Loucy (cell line): ENCODE results near the gene MGP.

ENCODE experiments used
- H2AFZ ChIP-seq: fragments of 200-600 bp; sonication (generic); 2 replicates; pipeline ENCODE4 v1.6.0; 2016; ENCODE audit warnings: antibody characterized with exemption, mild to moderate bottlenecking, low read length, moderate library complexity
- H3F3A ChIP-seq: fragments of 200-600 bp; 2 replicates; pipeline ENCODE4 v1.6.0; 2016; ENCODE audit warnings: antibody characterized with exemption, low read depth, mild to moderate bottlenecking
- H3K27me3 ChIP-seq: fragments of 200-600 bp; sonication (generic); 2 replicates; pipeline ENCODE4 v1.6.1; 2014; ENCODE audit warnings: low read length, mild to moderate bottlenecking; ENCODE audit not compliant: insufficient read depth, poor library complexity, severe bottlenecking
- H3K36me3 ChIP-seq: fragments of 200-600 bp; sonication (generic); 2 replicates; pipeline ENCODE4 v1.6.1; 2016; ENCODE audit warnings: low read length; ENCODE audit not compliant: insufficient read depth
- H3K4me1 ChIP-seq: fragments of 200-600 bp; sonication (generic); 2 replicates; pipeline ENCODE4 v1.5.1; 2014; ENCODE audit warnings: low read length, mild to moderate bottlenecking; ENCODE audit not compliant: insufficient read depth, poor library complexity, severe bottlenecking
- H3K4me2 ChIP-seq: fragments of 200-600 bp; sonication (generic); 2 replicates; pipeline ENCODE4 v1.6.0; 2014; ENCODE audit warnings: antibody characterized with exemption, low read length, low read depth, mild to moderate bottlenecking; ENCODE audit not compliant: poor library complexity, severe bottlenecking
- H3K4me3 ChIP-seq: fragments of 200-600 bp; sonication (generic); 2 replicates; pipeline ENCODE4 v1.5.1; 2014; ENCODE audit warnings: low read length, mild to moderate bottlenecking, mixed read lengths; ENCODE audit not compliant: poor library complexity, severe bottlenecking
- H3K79me2 ChIP-seq: fragments of 200-600 bp; sonication (generic); 2 replicates; pipeline ENCODE4 v1.6.1; 2014; ENCODE audit warnings: low read length; ENCODE audit not compliant: insufficient read depth
- H3K9ac ChIP-seq: fragments of 200-600 bp; sonication (generic); 2 replicates; pipeline ENCODE4 v1.6.0; 2014; ENCODE audit warnings: mild to moderate bottlenecking, low read depth, low read length, moderate library complexity; ENCODE audit not compliant: poor library complexity, severe bottlenecking
- H3K9me2 ChIP-seq: fragments of 200-600 bp; sonication (generic); replicated peaks from 2 replicates; pipeline ENCODE4 v1.6.1; 2016; ENCODE audit warnings: low read depth, low read length, mixed read lengths
- H3K9me3 ChIP-seq: fragments of 200-600 bp; sonication (generic); 2 replicates; pipeline ENCODE4 v1.6.1; 2014; ENCODE audit warnings: mild to moderate bottlenecking, antibody characterized with exemption, low read length, low read depth; ENCODE audit not compliant: insufficient read depth
- H4K20me1 ChIP-seq: fragments of 200-600 bp; sonication (generic); 2 replicates; pipeline ENCODE4 v1.6.0; 2014; ENCODE audit warnings: antibody characterized with exemption, low read length, mild to moderate bottlenecking; ENCODE audit not compliant: insufficient read depth, poor library complexity, severe bottlenecking
- CTCF ChIP-seq: fragments of 200-600 bp; sonication (generic); conservative IDR thresholded peaks from 2 replicates; pipeline ENCODE4 v1.5.1; 2014; ENCODE audit warnings: mild to moderate bottlenecking, antibody characterized with exemption, low read length
- EZH2phosphoT487 ChIP-seq: fragments of 200-600 bp; IDR thresholded peaks from 2 replicates; pipeline ENCODE4 v1.6.1; 2018; ENCODE audit warnings: antibody characterized with exemption, mild to moderate bottlenecking, moderate library complexity, borderline replicate concordance

MGP gene

GRCh38 chr12:14844401-14844800 lies 41.3 kb downstream of the MGP start:
- no peaks in the 10 kb centered on the region for H3K79me2 ChIP-seq
- peaks cover 16% of the 10 kb centered on the region for H3K4me1 ChIP-seq
- no peak overlapping the region for H3K4me2 ChIP-seq
- H3K36me3 ChIP-seq: no peaks in the 10 kb centered on the region
- peaks cover 4% of the 10 kb centered on the region for H3K27me3 ChIP-seq
- TF ChIP-seq EZH2phosphoT487 (no peak), CTCF (no peak)
- H2AFZ ChIP-seq: no peak overlapping the region
- H3F3A ChIP-seq: no peaks in the 10 kb centered on the region
- no peak overlapping the region for H3K4me3 ChIP-seq
- H4K20me1 ChIP-seq: no peaks in the 10 kb centered on the region
- no peak overlapping the region for H3K9ac ChIP-seq
- no peaks in the 10 kb centered on the region for H3K9me3 ChIP-seq
- no peaks in the 10 kb centered on the region for H3K9me2 ChIP-seq

DNA sequence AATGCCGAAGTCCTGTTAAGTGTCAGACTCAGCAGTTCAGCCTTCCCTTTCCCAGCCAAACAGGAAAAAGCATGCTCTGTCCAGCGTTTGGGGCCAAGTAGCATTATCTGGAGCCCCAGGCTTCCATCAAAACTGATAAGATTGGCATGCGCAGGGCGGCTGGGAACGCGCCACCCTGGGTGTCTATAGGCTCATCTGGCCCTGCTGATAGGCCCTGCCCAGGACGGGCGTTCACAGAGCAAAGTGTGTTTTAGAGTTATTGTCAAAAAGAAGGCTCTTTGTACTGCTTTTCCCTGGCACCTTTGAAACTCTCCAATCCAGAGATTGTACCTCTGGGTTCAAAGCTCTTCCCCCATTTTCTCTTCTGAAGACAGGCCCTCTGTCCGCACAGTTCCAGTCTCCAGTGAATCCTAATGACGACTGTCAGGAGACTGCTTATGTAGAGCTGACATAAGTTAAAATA lies 42.2 kb downstream of the MGP start, which contains the start of gene ART4:
TSS of gene ART4 (minus strand) at position 102 of the 463 bp plus-strand sequence. CDS start 413 bp downstream, outside the sequence.
- Histone ChIP-seq H3K36me3 (no peaks in the 10 kb centered on the region), H3K9ac (no peak within 1 kb of the TSS), H2AFZ (no peak within 1 kb of the TSS), H3K4me1 (peaks cover 16% of the 10 kb centered on the region), H3K4me3 (no peak within 1 kb of the TSS), H3K4me2 (no peak within 1 kb of the TSS), H3K79me2 (no peaks in the 10 kb centered on the region), H3F3A (no peaks in the 10 kb centered on the region), H3K9me2 (no peaks in the 10 kb centered on the region), H3K9me3 (no peaks in the 10 kb centered on the region), H4K20me1 (no peaks in the 10 kb centered on the region), H3K27me3 (peaks cover 8% of the 10 kb centered on the region)
- TF ChIP-seq CTCF: no peak
- no peak for TF ChIP-seq EZH2phosphoT487

GRCh38 chr12:14842315-14842714 lies 43.3 kb downstream of the MGP start:
- Histone ChIP-seq H3K9me3 (no peaks in the 10 kb centered on the region), H3K9me2 (no peaks in the 10 kb centered on the region), H2AFZ (no peak overlapping the region), H3K4me3 (no peak overlapping the region), H3K79me2 (no peaks in the 10 kb centered on the region), H3K4me1 (peaks cover 16% of the 10 kb centered on the region), H3K36me3 (no peaks in the 10 kb centered on the region), H3F3A (no peaks in the 10 kb centered on the region), H4K20me1 (no peaks in the 10 kb centered on the region), H3K27me3 (peaks cover 8% of the 10 kb centered on the region), H3K9ac (no peak overlapping the region), H3K4me2 (no peak overlapping the region)
- TF ChIP-seq CTCF: no peak
- no peak for TF ChIP-seq EZH2phosphoT487
